ENCODE results near the gene NPR1. TPM values are rescaled to one million over a fixed set of nuclear protein-coding genes. Genes with fewer than 3 reads are reported as not detected.

NPR1 gene
- 1.2 to 2.1 TPM (median 1.6 TPM) in 5 replicates for total RNA-seq (2022; extraction: Qiagen RNA extraction)

GRCh38 chr1:153678519-153679336, at the start of gene NPR1:
NPR1 (plus strand) TSS chr1:153678688; CDS start chr1:153679109, 421 bp downstream.

GRCh38 chr1:153633754-153634665, 44.5 kb upstream of the NPR1 start, which contains the start of gene CHTOP:
CHTOP (plus strand) TSS chr1:153634066; CDS start chr1:153636589, 2,523 bp downstream.

GRCh38 chr1:153658400-153659174, 19.9 kb upstream of the NPR1 start, which contains the start of gene SNAPIN:
SNAPIN (plus strand) TSS chr1:153658703; CDS start chr1:153658744, 41 bp downstream.

GRCh38 chr1:153670859-153671627, 7.4 kb upstream of the NPR1 start, which contains the start of gene ILF2:
ILF2 (minus strand) TSS chr1:153670993; CDS start chr1:153670922, 71 bp downstream.

GRCh38 chr1:153727463-153728304, 49.2 kb downstream of the NPR1 start, which contains the start of gene INTS3:
INTS3 (plus strand) TSS chr1:153728050; CDS start chr1:153728635, 585 bp downstream.

Other genes starting within 250 kb of the NPR1 start
- gene S100A7, start 218.0 kb upstream of the NPR1 start, total RNA-seq (2022; extraction: Qiagen RNA extraction) = not detected in 5 replicates
- 3,270 to 3,628 TPM (median 3,480 TPM) in 5 replicates for gene S100A6, start 142.7 kb upstream of the NPR1 start, total RNA-seq (2022; extraction: Qiagen RNA extraction)
- gene S100A5, start 137.8 kb upstream of the NPR1 start, total RNA-seq (2022; extraction: Qiagen RNA extraction) = 0.44 to 1.5 TPM (median 1.0 TPM) in 5 replicates
- gene S100A4, start 132.9 kb upstream of the NPR1 start, total RNA-seq (2022; extraction: Qiagen RNA extraction) = 1,612 to 1,772 TPM (median 1,681 TPM) in 5 replicates
- gene S100A3, start 129.4 kb upstream of the NPR1 start, total RNA-seq (2022; extraction: Qiagen RNA extraction) = 103 to 117 TPM (median 114 TPM) in 5 replicates
- 20.2 to 30.6 TPM (median 26.9 TPM) in 5 replicates for gene S100A2, start 112.8 kb upstream of the NPR1 start, total RNA-seq (2022; extraction: Qiagen RNA extraction)
- gene S100A16, start 65.6 kb upstream of the NPR1 start, total RNA-seq (2022; extraction: Qiagen RNA extraction) = 481 to 560 TPM (median 517 TPM) in 5 replicates
- 0.24 to 0.73 TPM (median 0.38 TPM) in 5 replicates for gene S100A14, start 62.4 kb upstream of the NPR1 start, total RNA-seq (2022; extraction: Qiagen RNA extraction)
- gene S100A13, start 51.2 kb upstream of the NPR1 start, total RNA-seq (2022; extraction: Qiagen RNA extraction) = 169 to 188 TPM (median 172 TPM) in 5 replicates
- 0.72 to 1.2 TPM (median 0.93 TPM) in 5 replicates for gene S100A1, start 50.3 kb upstream of the NPR1 start, total RNA-seq (2022; extraction: Qiagen RNA extraction)
- gene CHTOP, start 44.6 kb upstream of the NPR1 start, total RNA-seq (2022; extraction: Qiagen RNA extraction) = 68.7 to 84.2 TPM (median 77.0 TPM) in 5 replicates
- gene SNAPIN, start 20.0 kb upstream of the NPR1 start, total RNA-seq (2022; extraction: Qiagen RNA extraction) = 57.2 to 64.5 TPM (median 57.6 TPM) in 5 replicates
- 265 to 306 TPM (median 270 TPM) in 5 replicates for gene ILF2, start 7.7 kb upstream of the NPR1 start, total RNA-seq (2022; extraction: Qiagen RNA extraction)
- gene INTS3, start 49.4 kb downstream of the NPR1 start, total RNA-seq (2022; extraction: Qiagen RNA extraction) = 16.0 to 19.9 TPM (median 18.2 TPM) in 5 replicates
- 0.82 to 1.8 TPM (median 1.4 TPM) in 5 replicates for gene SLC27A3, start 96.7 kb downstream of the NPR1 start, total RNA-seq (2022; extraction: Qiagen RNA extraction)
- gene GATAD2B, start 244.3 kb downstream of the NPR1 start, total RNA-seq (2022; extraction: Qiagen RNA extraction) = 9.0 to 11.2 TPM (median 9.2 TPM) in 5 replicates

Data from A549 treated with Mapracorat at 1 μM for 4 hours (cell line).